Measurements from ENCODE around the gene FLYWCH2.

The FLYWCH2 gene

GRCh38 chr16:2867987-2868789 is 14.8 kb upstream of the FLYWCH2 start:
- Histone ChIP-seq H3K27ac (ENCODE audit: low read depth, low read length) (peak overlapping the region; percentile 85), H3K36me3 (ENCODE audit: insufficient read depth, low read length) (no peaks in the 10 kb centered on the region), H3K4me1 (ENCODE audit: insufficient read depth, low read length) (no peaks in the 10 kb centered on the region), H3K4me3 (ENCODE audit: low read length) (peak overlapping the region; percentile 78), H3K27me3 (ENCODE audit: insufficient read depth, low read length) (peaks cover 58% of the 10 kb centered on the region), H3K9ac (ENCODE audit: low read depth, low read length) (peak overlapping the region; percentile 81), H3K9me3 (ENCODE audit: insufficient read depth, low read depth, low read length) (no peaks in the 10 kb centered on the region; the same call in 1 of the 2 replicates)
- 1% methylated on average over 44 of the region's 45 CpGs for WGBS

DNA sequence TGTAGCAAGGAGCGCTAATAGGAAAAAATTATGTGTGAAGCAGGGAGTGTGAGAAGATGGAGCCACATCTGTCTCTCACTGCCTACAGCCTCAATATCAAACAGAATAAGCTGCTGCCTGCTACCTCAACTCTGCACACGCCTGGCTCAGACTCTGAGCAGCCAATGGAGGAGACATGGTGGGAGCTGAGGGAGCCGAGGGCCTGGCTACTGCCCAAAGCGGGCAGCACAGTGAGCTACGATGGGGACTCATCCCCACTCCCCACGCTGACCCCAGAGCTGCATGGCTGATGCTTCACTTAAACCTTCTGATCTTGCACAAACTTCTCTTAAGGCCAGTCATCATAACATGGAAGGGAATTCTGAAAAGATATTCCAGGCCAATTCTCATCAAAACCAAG is 11.1 kb upstream of the FLYWCH2 start:
- WGBS, result 90% methylated on average over 6 of the region's 6 CpGs

GRCh38 chr16:2874032-2874911 is 8.7 kb upstream of the FLYWCH2 start:
- Histone ChIP-seq H3K36me3 (ENCODE audit: insufficient read depth, low read length) (no peaks in the 10 kb centered on the region), H3K27ac (ENCODE audit: low read depth, low read length) (no peak overlapping the region), H3K9me3 (ENCODE audit: insufficient read depth, low read depth, low read length) (no peaks in the 10 kb centered on the region), H3K4me1 (ENCODE audit: insufficient read depth, low read length) (no peaks in the 10 kb centered on the region), H3K27me3 (ENCODE audit: insufficient read depth, low read length) (peaks cover 20% of the 10 kb centered on the region), H3K9ac (ENCODE audit: low read depth, low read length) (0 out of 2 replicates have a peak overlapping the region, but pooled peaks have one; percentile 12), H3K4me3 (ENCODE audit: low read length) (peak overlapping the region; percentile 12; the same call in 1 of the 2 replicates)
- WGBS, result 72% methylated on average over 21 of the region's 21 CpGs

More for the DNA sequence above, 11.1 kb upstream of the FLYWCH2 start:
- no peaks in the 10 kb centered on the region for H3K36me3 ChIP-seq (ENCODE audit: insufficient read depth, low read length)
- no peak overlapping the region for H3K4me3 ChIP-seq (ENCODE audit: low read length)
- H3K9ac ChIP-seq (ENCODE audit: low read depth, low read length), result no peak overlapping the region
- no peaks in the 10 kb centered on the region; the same call in 1 of the 2 replicates for H3K9me3 ChIP-seq (ENCODE audit: insufficient read depth, low read depth, low read length)
- H3K27me3 ChIP-seq (ENCODE audit: insufficient read depth, low read length), result peaks cover 25% of the 10 kb centered on the region
- no peak overlapping the region for H3K27ac ChIP-seq (ENCODE audit: low read depth, low read length)
- H3K4me1 ChIP-seq (ENCODE audit: insufficient read depth, low read length), result no peaks in the 10 kb centered on the region

GRCh38 chr16:2874912-2875362 is 8.1 kb upstream of the FLYWCH2 start:
- Histone ChIP-seq H3K36me3 (ENCODE audit: insufficient read depth, low read length) (no peaks in the 10 kb centered on the region), H3K27ac (ENCODE audit: low read depth, low read length) (no peak overlapping the region), H3K27me3 (ENCODE audit: insufficient read depth, low read length) (peaks cover 14% of the 10 kb centered on the region), H3K9ac (ENCODE audit: low read depth, low read length) (0 out of 2 replicates have a peak overlapping the region, but pooled peaks have one; percentile 12), H3K4me3 (ENCODE audit: low read length) (peak overlapping the region; percentile 12; the same call in 1 of the 2 replicates), H3K9me3 (ENCODE audit: insufficient read depth, low read depth, low read length) (peaks cover 5% of the 10 kb centered on the region), H3K4me1 (ENCODE audit: insufficient read depth, low read length) (no peaks in the 10 kb centered on the region)
- WGBS, result 20% methylated on average over 23 of the region's 25 CpGs

DNA sequence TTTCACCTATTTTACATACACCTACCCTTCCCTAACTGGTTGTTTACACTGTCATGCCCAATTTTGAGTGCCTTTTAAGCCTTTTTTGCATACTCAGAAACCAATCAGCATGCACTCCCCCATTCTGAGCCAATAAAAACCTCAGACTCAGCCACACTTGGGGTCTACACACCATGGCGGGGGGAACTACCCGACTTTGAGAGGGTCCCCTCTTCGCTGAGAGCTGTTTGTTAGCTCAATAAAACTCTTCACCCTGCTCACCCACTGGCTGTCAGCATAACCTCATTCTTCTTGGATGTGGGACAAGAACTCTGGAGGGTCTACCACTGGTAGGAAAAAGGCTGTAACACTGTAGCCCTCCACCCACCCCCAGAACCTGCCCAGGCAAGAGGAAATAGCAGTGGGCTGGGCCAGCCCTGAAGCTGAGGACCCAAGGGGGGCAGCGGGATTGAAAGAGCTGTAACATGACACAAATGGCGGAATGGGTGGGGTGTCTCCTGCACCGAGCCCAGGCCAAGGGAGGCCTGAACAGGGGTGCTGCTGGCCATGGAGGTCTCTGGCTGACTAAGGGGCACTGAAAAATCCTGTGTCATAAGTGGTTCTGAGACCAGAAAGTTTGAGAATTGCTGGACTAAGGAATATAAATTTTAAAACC is 3.0 kb upstream of the FLYWCH2 start:
- H3K4me3 ChIP-seq (ENCODE audit: low read length), result no peak overlapping the region
- 91% methylated on average over 6 of the region's 6 CpGs for WGBS
- H3K36me3 ChIP-seq (ENCODE audit: insufficient read depth, low read length), result no peaks in the 10 kb centered on the region
- no peak overlapping the region for H3K9ac ChIP-seq (ENCODE audit: low read depth, low read length)
- H3K27ac ChIP-seq (ENCODE audit: low read depth, low read length), result no peak overlapping the region
- no peaks in the 10 kb centered on the region for H3K4me1 ChIP-seq (ENCODE audit: insufficient read depth, low read length)
- peaks cover 10% of the 10 kb centered on the region for H3K9me3 ChIP-seq (ENCODE audit: insufficient read depth, low read depth, low read length)
- peaks cover 2% of the 10 kb centered on the region; the same call in 1 of the 2 replicates for H3K27me3 ChIP-seq (ENCODE audit: insufficient read depth, low read length)

DNA sequence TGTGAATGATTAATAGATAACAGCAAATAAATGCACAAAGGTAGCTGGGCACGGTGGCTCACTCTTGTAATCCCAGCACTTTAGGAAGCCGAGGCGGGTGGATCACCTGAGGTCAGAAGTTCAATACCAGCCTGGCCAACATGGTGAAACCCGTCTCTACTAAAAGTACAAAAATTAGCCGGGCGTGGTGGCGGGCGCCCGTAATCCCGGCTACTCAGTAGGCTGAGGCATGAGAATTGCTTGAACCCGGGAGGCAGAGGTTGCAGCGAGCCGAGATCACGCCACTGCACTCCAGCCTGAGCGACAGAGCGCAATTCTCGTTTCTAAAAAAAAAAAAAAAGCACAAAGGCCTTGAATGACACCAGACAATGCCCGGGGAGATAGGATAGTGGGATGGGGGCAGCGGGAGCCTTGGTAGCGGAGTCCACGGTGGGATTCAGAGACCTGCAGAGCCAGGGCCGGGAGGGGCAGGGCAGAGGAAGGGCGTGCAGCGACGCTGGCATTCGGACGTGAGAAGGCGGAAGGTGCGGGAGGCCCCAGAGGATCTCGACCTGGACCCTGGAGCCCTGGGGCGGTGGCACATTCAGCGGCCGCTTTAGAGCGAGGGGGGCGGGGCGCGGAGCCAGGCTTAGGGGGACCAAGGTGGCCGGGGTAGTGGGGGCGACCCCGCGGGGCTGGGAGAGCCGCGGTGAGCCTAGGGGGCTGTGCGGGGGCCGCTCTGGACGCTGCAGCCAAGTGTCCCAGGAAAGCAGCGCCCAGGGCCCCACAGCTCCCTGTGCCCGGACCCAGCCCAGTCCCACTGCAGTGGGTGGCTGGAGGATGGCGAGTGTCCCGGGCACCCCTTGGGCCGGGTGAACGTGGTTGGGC is 999 bp upstream of the FLYWCH2 start:
- no peak overlapping the region for H3K9ac ChIP-seq (ENCODE audit: low read depth, low read length)
- H3K4me1 ChIP-seq (ENCODE audit: insufficient read depth, low read length), result no peaks in the 10 kb centered on the region
- no peak overlapping the region for H3K27ac ChIP-seq (ENCODE audit: low read depth, low read length)
- H3K9me3 ChIP-seq (ENCODE audit: insufficient read depth, low read depth, low read length), result peaks cover 10% of the 10 kb centered on the region
- H3K4me3 ChIP-seq (ENCODE audit: low read length), result peak overlapping the region; percentile 72
- H3K36me3 ChIP-seq (ENCODE audit: insufficient read depth, low read length), result no peaks in the 10 kb centered on the region
- WGBS, result 15% methylated on average over 52 of the region's 52 CpGs
- peaks cover 2% of the 10 kb centered on the region; the same call in 1 of the 2 replicates for H3K27me3 ChIP-seq (ENCODE audit: insufficient read depth, low read length)

- no peak overlapping the region; the same call in 1 of the 2 replicates for H3K27ac ChIP-seq (ENCODE audit: low read depth, low read length)
- WGBS, result 2% methylated on average over 31 of the region's 31 CpGs
- H3K36me3 ChIP-seq (ENCODE audit: insufficient read depth, low read length), result no peaks in the 10 kb centered on the region
- peaks cover 10% of the 10 kb centered on the region for H3K9me3 ChIP-seq (ENCODE audit: insufficient read depth, low read depth, low read length)
- peak overlapping the region; percentile 71 for H3K9ac ChIP-seq (ENCODE audit: low read depth, low read length)
- peaks cover 2% of the 10 kb centered on the region; the same call in 1 of the 2 replicates for H3K27me3 ChIP-seq (ENCODE audit: insufficient read depth, low read length)
- H3K4me1 ChIP-seq (ENCODE audit: insufficient read depth, low read length), result no peaks in the 10 kb centered on the region
- peak overlapping the region; percentile 72 for H3K4me3 ChIP-seq (ENCODE audit: low read length)
Measured at GRCh38 chr16:2883458-2883908, 468 bp downstream of the FLYWCH2 start.

DNA sequence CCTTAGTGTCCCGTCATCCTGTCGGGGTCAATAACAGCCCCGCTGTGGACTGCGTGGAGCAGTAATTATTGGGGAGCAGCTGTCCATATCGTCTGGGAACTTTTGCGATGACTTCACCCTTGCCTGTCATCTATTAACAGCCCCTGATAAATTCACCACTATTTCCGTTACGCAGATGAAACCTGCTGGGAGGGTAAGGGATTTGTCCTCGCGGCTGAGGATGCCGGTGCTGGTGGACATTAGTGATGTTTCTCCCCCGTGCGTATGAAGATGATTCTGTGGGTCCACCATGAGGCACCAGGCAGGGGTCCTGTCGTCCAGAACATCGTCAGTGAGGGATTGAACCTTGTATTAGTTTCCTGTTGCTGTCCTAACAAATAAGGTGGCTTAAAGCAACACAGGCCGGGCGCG is 1.0 kb downstream of the FLYWCH2 start:
- H3K27ac ChIP-seq (ENCODE audit: low read depth, low read length), result no peak overlapping the region
- WGBS, result 75% methylated on average over 18 of the region's 18 CpGs
- peaks cover 2% of the 10 kb centered on the region; the same call in 1 of the 2 replicates for H3K27me3 ChIP-seq (ENCODE audit: insufficient read depth, low read length)
- H3K4me1 ChIP-seq (ENCODE audit: insufficient read depth, low read length), result no peaks in the 10 kb centered on the region
- no peaks in the 10 kb centered on the region for H3K36me3 ChIP-seq (ENCODE audit: insufficient read depth, low read length)
- H3K9ac ChIP-seq (ENCODE audit: low read depth, low read length), result no peak overlapping the region
- peaks cover 10% of the 10 kb centered on the region for H3K9me3 ChIP-seq (ENCODE audit: insufficient read depth, low read depth, low read length)
- H3K4me3 ChIP-seq (ENCODE audit: low read length), result peak overlapping the region; percentile 72

DNA sequence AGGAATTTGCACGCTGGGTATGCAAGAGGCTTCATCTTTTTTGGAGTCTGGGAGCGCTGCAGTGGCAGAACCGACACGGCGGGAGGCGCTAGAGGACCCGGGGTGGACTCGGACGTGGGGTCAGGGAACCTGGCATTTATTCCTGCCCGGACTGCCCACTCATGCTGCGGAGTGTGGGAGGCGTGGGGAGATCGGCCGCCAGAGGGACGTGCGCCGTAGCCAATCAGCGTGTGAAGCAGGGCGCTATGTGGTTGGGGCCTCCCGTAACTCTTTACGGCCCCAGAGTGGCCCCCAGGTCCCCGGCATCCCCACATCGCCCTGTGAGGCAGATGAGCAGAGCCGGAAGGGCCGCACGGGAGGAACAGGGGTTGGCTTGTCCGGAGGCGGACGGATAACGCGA is 11.2 kb downstream of the FLYWCH2 start:
- Histone ChIP-seq H3K9ac (ENCODE audit: low read depth, low read length) (no peak overlapping the region), H3K4me1 (ENCODE audit: insufficient read depth, low read length) (peaks cover 5% of the 10 kb centered on the region; the same call in 1 of the 2 replicates), H3K36me3 (ENCODE audit: insufficient read depth, low read length) (no peaks in the 10 kb centered on the region), H3K27me3 (ENCODE audit: insufficient read depth, low read length) (no peaks in the 10 kb centered on the region), H3K9me3 (ENCODE audit: insufficient read depth, low read depth, low read length) (no peaks in the 10 kb centered on the region), H3K4me3 (ENCODE audit: low read length) (no peak overlapping the region), H3K27ac (ENCODE audit: low read depth, low read length) (no peak overlapping the region)
- 92% methylated on average over 31 of the region's 31 CpGs for WGBS

GRCh38 chr16:2895813-2896212 is 12.8 kb downstream of the FLYWCH2 start:
- Histone ChIP-seq H3K4me1 (ENCODE audit: insufficient read depth, low read length) (peaks cover 3% of the 10 kb centered on the region; the same call in 1 of the 2 replicates), H3K36me3 (ENCODE audit: insufficient read depth, low read length) (no peaks in the 10 kb centered on the region), H3K27ac (ENCODE audit: low read depth, low read length) (no peak overlapping the region), H3K9me3 (ENCODE audit: insufficient read depth, low read depth, low read length) (no peaks in the 10 kb centered on the region), H3K9ac (ENCODE audit: low read depth, low read length) (no peak overlapping the region), H3K27me3 (ENCODE audit: insufficient read depth, low read length) (no peaks in the 10 kb centered on the region), H3K4me3 (ENCODE audit: low read length) (no peak overlapping the region)
- WGBS, result 54% methylated on average over 3 of the region's 4 CpGs

All from HUES64 (cell line).